HG03025 (cell line): Measurements from ENCODE around the gene CAMK2G.
"Not testable (repeated sequence)": the region's sequence is repeated elsewhere in the genome, so short reads cannot be mapped to it uniquely, and the experiment has no call there.

Experiments used
- ATAC-seq: cut with Tn5 transposase; IDR thresholded peaks from one replicate; pipeline ENCODE4 v1.9.1; 2021; ENCODE audit warnings: mild to moderate bottlenecking, moderate library complexity; ENCODE audit not compliant: unreplicated experiment, low FRiP score

The CAMK2G gene

GRCh38 chr10:73799899-73800559, 74.3 kb downstream of the CAMK2G start:
- no peak for ATAC-seq

GRCh38 chr10:73798927-73799560, 75.3 kb downstream of the CAMK2G start:
- no peak for ATAC-seq

- ATAC-seq, result no peak
These were observed 76.3 kb downstream of the CAMK2G start for GRCh38 chr10:73798087-73798486.

- ATAC-seq, result no peak
These were observed 76.9 kb downstream of the CAMK2G start for GRCh38 chr10:73797324-73798025.

GRCh38 chr10:73796766-73797165, 77.6 kb downstream of the CAMK2G start:
- no peak for ATAC-seq

GRCh38 chr10:73796035-73796434, 78.3 kb downstream of the CAMK2G start:
- not testable (repeated sequence) for ATAC-seq

GRCh38 chr10:73795491-73795890, 78.9 kb downstream of the CAMK2G start:
- ATAC-seq, result not testable (repeated sequence)

- ATAC-seq, result no peak
These were observed 80.9 kb downstream of the CAMK2G start for GRCh38 chr10:73793456-73793855.

GRCh38 chr10:73791871-73792400, 82.4 kb downstream of the CAMK2G start:
- no peak for ATAC-seq

- ATAC-seq, result no peak
These were observed 83.3 kb downstream of the CAMK2G start for GRCh38 chr10:73790886-73791625.

GRCh38 chr10:73789659-73790055, 84.7 kb downstream of the CAMK2G start:
- no peak for ATAC-seq

GRCh38 chr10:73788864-73789658, 85.3 kb downstream of the CAMK2G start:
- ATAC-seq, result no peak

- ATAC-seq, result not testable (repeated sequence)
These were observed 87.1 kb downstream of the CAMK2G start for GRCh38 chr10:73787031-73787800.

- no peak for ATAC-seq
These were observed 87.9 kb downstream of the CAMK2G start for GRCh38 chr10:73786512-73786885.

- ATAC-seq, result peak; percentile 41
These were observed 88.4 kb downstream of the CAMK2G start for GRCh38 chr10:73785721-73786511.

GRCh38 chr10:73785211-73785720, 89.1 kb downstream of the CAMK2G start, which contains the start of gene ZSWIM8:
Gene ZSWIM8 (plus strand): TSS chr10:73785606. CDS start chr10:73785879, 273 bp downstream.
- ATAC-seq, result peak; percentile 64

GRCh38 chr10:73782749-73783085, 91.6 kb downstream of the CAMK2G start:
- no peak for ATAC-seq
